GM23338 (cell line): Measurements from ENCODE around the gene MAGI1. TPM values are rescaled to one million over a fixed set of nuclear protein-coding genes. Genes with fewer than 3 reads are reported as not detected.
A peak's percentile ranks its signal among the peaks of the same experiment; 100 is the strongest.

Experiments used
- ATAC-seq: fragments of 200-7000 bp; cut with Tn5 transposase; 3 replicates; pipeline ENCODE4 v1.9.1; 2020
- DNase-seq: peaks from one replicate; pipeline ENCODE4 v3.0.0-alpha.2; 2015; ENCODE audit warnings: low spot score
- H2AFZ ChIP-seq: fragments of 200-600 bp; sonication (generic); 2 replicates; pipeline ENCODE4 v1.8.0; 2016; ENCODE audit warnings: antibody characterized with exemption, mild to moderate bottlenecking, moderate library complexity
- H3F3A ChIP-seq: fragments of 200-600 bp; sonication (generic); replicated peaks from 2 replicates; pipeline ENCODE4 v1.8.0; 2017; ENCODE audit warnings: antibody characterized with exemption, mixed run types, low read depth
- H3K27ac ChIP-seq: fragments of 200-600 bp; sonication (generic); 2 replicates; pipeline ENCODE4 v1.6.1; 2016; ENCODE audit warnings: low read depth
- H3K27me3 ChIP-seq: fragments of 200-600 bp; sonication (generic); 2 replicates; pipeline ENCODE4 v1.8.0; 2016; ENCODE audit warnings: mild to moderate bottlenecking, mixed run types, moderate library complexity; ENCODE audit not compliant: insufficient read depth
- H3K36me3 ChIP-seq: fragments of 200-600 bp; sonication (generic); 2 replicates; pipeline ENCODE4 v1.8.0; 2016; ENCODE audit warnings: mild to moderate bottlenecking; ENCODE audit not compliant: insufficient read depth
- H3K4me1 ChIP-seq: fragments of 200-600 bp; sonication (generic); 2 replicates; pipeline ENCODE4 v1.8.0; 2016; ENCODE audit warnings: mild to moderate bottlenecking, moderate library complexity; ENCODE audit not compliant: insufficient read depth
- H3K4me2 ChIP-seq: fragments of 200-600 bp; sonication (generic); 2 replicates; pipeline ENCODE4 v1.7.1; 2017; ENCODE audit warnings: mixed run types
- H3K4me3 ChIP-seq: fragments of 200-600 bp; sonication (generic); 2 replicates; pipeline ENCODE4 v1.6.1; 2016; ENCODE audit warnings: mixed run types
- H3K79me2 ChIP-seq: fragments of 200-600 bp; sonication (generic); replicated peaks from 2 replicates; pipeline ENCODE4 v1.8.0; 2017; ENCODE audit warnings: mild to moderate bottlenecking; ENCODE audit not compliant: insufficient read depth
- H3K9me2 ChIP-seq: fragments of 200-600 bp; sonication (generic); 2 replicates; pipeline ENCODE4 v1.8.0; 2017; ENCODE audit not compliant: insufficient read depth
- H4K20me1 ChIP-seq: fragments of 200-600 bp; sonication (generic); replicated peaks from 2 replicates; pipeline ENCODE4 v1.8.0; 2017; ENCODE audit warnings: mild to moderate bottlenecking; ENCODE audit not compliant: insufficient read depth
- H3K27ac Mint-ChIP-seq: 2 replicates; pipeline ENCODE4 v1.8.0; 2020; ENCODE audit warnings: inconsistent platforms, mild to moderate bottlenecking, moderate library complexity, mixed read lengths
- H3K27me3 Mint-ChIP-seq: 3 replicates; pipeline ENCODE4 v1.8.0; 2022; ENCODE audit warnings: low read depth, mild to moderate bottlenecking, moderate library complexity, mixed read lengths, inconsistent platforms; ENCODE audit not compliant: insufficient read depth, poor library complexity
- H3K36me3 Mint-ChIP-seq: 3 replicates; pipeline ENCODE4 v1.8.0; 2021; ENCODE audit warnings: low read depth, mild to moderate bottlenecking, inconsistent platforms, moderate library complexity, mixed read lengths
- H3K4me1 Mint-ChIP-seq: 3 replicates; pipeline ENCODE4 v1.8.0; 2020; ENCODE audit warnings: mild to moderate bottlenecking, inconsistent platforms, mixed read lengths
- H3K4me3 Mint-ChIP-seq: 3 replicates; pipeline ENCODE4 v1.8.0; 2021; ENCODE audit warnings: moderate library complexity, mild to moderate bottlenecking, inconsistent platforms, mixed read lengths
- H3K9me3 Mint-ChIP-seq: 3 replicates; pipeline ENCODE4 v1.8.0; 2020; ENCODE audit warnings: moderate library complexity, mild to moderate bottlenecking, inconsistent platforms, mixed read lengths
- CREB1 ChIP-seq: fragments of 250-450 bp; sonication (Bioruptor Pico); IDR thresholded peaks from 2 replicates; pipeline ENCODE4 v1.5.0; 2020; ENCODE audit warnings: low read depth, mild to moderate bottlenecking, moderate library complexity
- CTCF ChIP-seq, 2 experiments: fragments of 200-600 bp in 1 of 2; sonication (generic) in 1 of 2; conservative IDR thresholded peaks; 2 replicates each; pipeline versions ENCODE4 v1.5.1 to v1.6.1; 2016 to 2017; ENCODE audit warnings: antibody characterized with exemption in 2 of 2, low read depth in 2 of 2, mild to moderate bottlenecking in 2 of 2, moderate library complexity in 1 of 2
- EZH2 ChIP-seq: fragments of 200-600 bp; sonication (generic); IDR thresholded peaks from one replicate; pipeline ENCODE4 v1.8.0; 2017; ENCODE audit warnings: antibody characterized with exemption, mild to moderate bottlenecking, low read depth; ENCODE audit not compliant: unreplicated experiment
- EZH2phosphoT487 ChIP-seq: fragments of 200-600 bp; sonication (generic); IDR thresholded peaks from one replicate; pipeline ENCODE4 v1.8.1; 2018; ENCODE audit warnings: antibody characterized with exemption; ENCODE audit not compliant: unreplicated experiment
- JUNB ChIP-seq: IDR thresholded peaks from one replicate; pipeline ENCODE4 v1.6.1; 2016; ENCODE audit warnings: antibody characterized with exemption; ENCODE audit not compliant: unreplicated experiment
- NANOG ChIP-seq: IDR thresholded peaks from 2 replicates; pipeline ENCODE4 v1.6.1; 2016; ENCODE audit warnings: antibody characterized with exemption, borderline replicate concordance
- REST ChIP-seq: IDR thresholded peaks from one replicate; pipeline ENCODE4 v1.6.1; 2018; ENCODE audit warnings: antibody characterized with exemption; ENCODE audit not compliant: unreplicated experiment
- STAT1 ChIP-seq: IDR thresholded peaks from one replicate; pipeline ENCODE4 v1.6.1; 2016; ENCODE audit warnings: antibody characterized with exemption; ENCODE audit not compliant: unreplicated experiment
- ZNF114 ChIP-seq: fragments of 250-450 bp; sonication (Bioruptor Pico); IDR thresholded peaks from 2 replicates; pipeline ENCODE4 v1.5.0; 2020; ENCODE audit warnings: mild to moderate bottlenecking, moderate library complexity
- ZNF331 ChIP-seq: fragments of 250-450 bp; sonication (Bioruptor Pico); IDR thresholded peaks from 2 replicates; pipeline ENCODE4 v1.5.0; 2020; ENCODE audit warnings: low read depth, mild to moderate bottlenecking, moderate library complexity
- polyA plus RNA-seq: library from polyadenylated mRNA; unstranded; fragments of >200 nt; fragmentation: Nextera tagmentation; extraction: Ambion mirVana; gene quantifications from 2 replicates; pipeline ENCODE4 v1.2.1, GENCODE V29; 2016
- total RNA-seq: library from RNA; depleted of rRNA; stranded (reverse); fragments of >200 nt; shearing (Covaris generic); gene quantifications from 2 replicates; pipeline ENCODE4 v1.2.3, GENCODE V29; 2014
- TF ChIP-seq, protein P1 (sequence below): IDR thresholded peaks from 2 replicates; pipeline ENCODE4 v1.6.1; 2016; ENCODE audit warnings: antibody characterized with exemption

Gene MAGI1
- total and polyA plus RNA-seq, 2 experiments from 2014 or later = 27.4 to 71.2 TPM

GRCh38 chr3:65675011-65675410 lies 363.7 kb downstream of the MAGI1 start:
- peaks cover 1% of the 10 kb centered on the region for H3K27me3 Mint-ChIP-seq
- Histone ChIP-seq H3F3A (no peaks in the 10 kb centered on the region), H3K79me2 (no peaks in the 10 kb centered on the region; the same call in 1 of the 2 replicates), H4K20me1 (no peaks in the 10 kb centered on the region), H3K4me1 (peaks cover 31% of the 10 kb centered on the region), H3K4me2 (no peak overlapping the region), H2AFZ (no peak overlapping the region), H3K27me3 (no peaks in the 10 kb centered on the region), H3K9me2 (no peaks in the 10 kb centered on the region), H3K27ac (no peak overlapping the region), H3K4me3 (no peak overlapping the region), H3K36me3 (no peaks in the 10 kb centered on the region)
- H3K4me1 Mint-ChIP-seq = peaks cover 54% of the 10 kb centered on the region
- no peaks in the 10 kb centered on the region for H3K36me3 Mint-ChIP-seq
- no peaks in the 10 kb centered on the region for H3K9me3 Mint-ChIP-seq
- no peak for ATAC-seq
- H3K4me3 Mint-ChIP-seq = no peak overlapping the region
- no peak for DNase-seq
- peak overlapping the region; percentile 21; the same call in 1 of the 2 replicates for H3K27ac Mint-ChIP-seq
- no peak for TF ChIP-seq ZNF331 (CRISPR knock-in tag)

DNA sequence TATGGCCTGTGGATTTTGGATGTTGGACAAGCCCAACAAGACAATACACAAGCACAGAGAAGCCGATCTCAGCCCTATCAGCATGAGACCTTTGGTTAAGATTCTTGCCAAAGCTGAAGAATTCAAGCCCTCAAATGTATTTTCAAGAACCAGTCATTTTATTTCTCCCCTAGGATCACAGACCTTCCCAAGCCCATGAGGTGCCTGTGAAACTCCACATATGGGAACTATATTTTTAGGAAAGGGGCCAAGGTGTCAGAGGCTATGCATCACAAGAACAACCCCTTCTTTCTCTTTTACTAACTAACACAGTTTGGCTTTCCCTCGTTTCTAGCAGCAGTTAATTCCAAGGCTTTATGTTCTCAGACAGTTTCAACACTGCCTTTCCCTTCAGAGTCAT lies 364.5 kb downstream of the MAGI1 start:
- Mint-ChIP-seq H3K27ac (peak overlapping the region; percentile 71), H3K36me3 (no peaks in the 10 kb centered on the region), H3K4me3 (no peak overlapping the region), H3K9me3 (no peaks in the 10 kb centered on the region), H3K27me3 (peaks cover 1% of the 10 kb centered on the region), H3K4me1 (peaks cover 60% of the 10 kb centered on the region)
- no peak for ATAC-seq
- Histone ChIP-seq H3K4me1 (peaks cover 31% of the 10 kb centered on the region), H3K9me2 (no peaks in the 10 kb centered on the region), H3K27ac (no peak overlapping the region), H3K79me2 (no peaks in the 10 kb centered on the region; the same call in 1 of the 2 replicates), H3K4me2 (no peak overlapping the region), H4K20me1 (no peaks in the 10 kb centered on the region), H3F3A (no peaks in the 10 kb centered on the region), H3K36me3 (no peaks in the 10 kb centered on the region), H2AFZ (no peak overlapping the region), H3K27me3 (no peaks in the 10 kb centered on the region), H3K4me3 (no peak overlapping the region)
- DNase-seq = no peak
- TF ChIP-seq NANOG (no peak), EZH2phosphoT487 (no peak), STAT1 (no peak), CREB1 (CRISPR knock-in tag) (no peak), JUNB (no peak), REST (no peak), EZH2 (no peak), ZNF114 (no peak), CTCF (conservative IDR thresholded peaks at IDR 0.05; ENCODE audit: low read depth in 2 of 2) (no peak), ZNF331 (CRISPR knock-in tag) (no peak)
- TF ChIP-seq, protein P1, sequence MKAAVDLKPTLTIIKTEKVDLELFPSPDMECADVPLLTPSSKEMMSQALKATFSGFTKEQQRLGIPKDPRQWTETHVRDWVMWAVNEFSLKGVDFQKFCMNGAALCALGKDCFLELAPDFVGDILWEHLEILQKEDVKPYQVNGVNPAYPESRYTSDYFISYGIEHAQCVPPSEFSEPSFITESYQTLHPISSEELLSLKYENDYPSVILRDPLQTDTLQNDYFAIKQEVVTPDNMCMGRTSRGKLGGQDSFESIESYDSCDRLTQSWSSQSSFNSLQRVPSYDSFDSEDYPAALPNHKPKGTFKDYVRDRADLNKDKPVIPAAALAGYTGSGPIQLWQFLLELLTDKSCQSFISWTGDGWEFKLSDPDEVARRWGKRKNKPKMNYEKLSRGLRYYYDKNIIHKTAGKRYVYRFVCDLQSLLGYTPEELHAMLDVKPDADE = no peak
